Measurements from ENCODE around the gene PTBP1. TPM values are rescaled to one million over a fixed set of nuclear protein-coding genes. Genes with fewer than 3 reads are reported as not detected.

The PTBP1 gene
- total and polyA plus RNA-seq, 9 donors = 73.4 to 312 (median 215) TPM

DNA sequence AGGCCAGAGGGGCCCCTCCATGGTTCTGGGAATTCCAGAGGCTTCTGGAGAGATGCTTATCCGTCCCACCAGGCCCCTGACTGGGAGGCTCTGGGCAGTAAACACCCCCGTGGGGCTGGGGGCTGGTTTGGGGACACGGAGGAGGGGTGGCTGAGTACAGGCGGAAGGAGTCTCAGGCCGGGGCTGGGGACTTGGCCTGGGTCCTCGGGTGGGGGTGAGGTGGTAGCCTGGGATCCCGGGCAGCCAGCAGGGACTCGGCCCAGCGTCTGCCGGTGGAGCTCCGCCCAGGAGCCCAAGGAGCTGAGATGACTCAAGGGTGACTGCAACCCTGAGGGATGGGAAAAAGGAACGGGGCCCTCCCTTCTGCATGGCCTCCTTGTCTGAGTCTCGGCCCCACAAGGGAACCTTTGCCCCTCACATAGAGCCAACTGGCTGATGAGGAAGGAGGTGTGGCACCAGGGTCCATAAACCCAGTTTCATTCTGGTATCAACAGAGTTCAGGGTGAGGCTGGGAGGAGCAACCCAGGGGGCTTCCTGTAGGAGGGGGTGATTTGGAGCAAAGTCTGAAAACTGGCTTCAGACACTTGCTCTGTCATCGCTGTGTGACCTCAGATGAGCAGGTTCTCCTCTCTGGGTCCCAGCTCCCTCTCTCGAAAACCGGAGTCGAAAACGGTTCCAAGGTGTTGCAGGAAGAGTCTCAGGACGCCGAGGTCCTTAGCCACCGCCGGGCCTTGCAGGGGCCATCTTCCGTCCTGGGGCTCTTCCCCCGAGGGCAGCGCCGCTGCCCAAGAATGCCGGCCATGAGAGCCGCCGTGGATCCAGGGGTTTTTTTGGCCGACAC lies 45.5 kb upstream of the PTBP1 start:
- intact Hi-C loops (cut with DNase I) = loop anchor here in 1 of 4 donors (10.0 kb wide), 1 partner anchor 93 kb away; the partner anchor contains the start of gene PRTN3
- no peak for TF ChIP-seq EP300 (IDR thresholded peaks at IDR 0.05)
- TF ChIP-seq POLR2A (IDR thresholded peaks at IDR 0.05) = no peak
- TF ChIP-seq, protein P1, sequence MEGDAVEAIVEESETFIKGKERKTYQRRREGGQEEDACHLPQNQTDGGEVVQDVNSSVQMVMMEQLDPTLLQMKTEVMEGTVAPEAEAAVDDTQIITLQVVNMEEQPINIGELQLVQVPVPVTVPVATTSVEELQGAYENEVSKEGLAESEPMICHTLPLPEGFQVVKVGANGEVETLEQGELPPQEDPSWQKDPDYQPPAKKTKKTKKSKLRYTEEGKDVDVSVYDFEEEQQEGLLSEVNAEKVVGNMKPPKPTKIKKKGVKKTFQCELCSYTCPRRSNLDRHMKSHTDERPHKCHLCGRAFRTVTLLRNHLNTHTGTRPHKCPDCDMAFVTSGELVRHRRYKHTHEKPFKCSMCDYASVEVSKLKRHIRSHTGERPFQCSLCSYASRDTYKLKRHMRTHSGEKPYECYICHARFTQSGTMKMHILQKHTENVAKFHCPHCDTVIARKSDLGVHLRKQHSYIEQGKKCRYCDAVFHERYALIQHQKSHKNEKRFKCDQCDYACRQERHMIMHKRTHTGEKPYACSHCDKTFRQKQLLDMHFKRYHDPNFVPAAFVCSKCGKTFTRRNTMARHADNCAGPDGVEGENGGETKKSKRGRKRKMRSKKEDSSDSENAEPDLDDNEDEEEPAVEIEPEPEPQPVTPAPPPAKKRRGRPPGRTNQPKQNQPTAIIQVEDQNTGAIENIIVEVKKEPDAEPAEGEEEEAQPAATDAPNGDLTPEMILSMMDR (IDR thresholded peaks at IDR 0.05) = no peak
- peaks cover 5% of the 10 kb centered on the region for H3K4me1 ChIP-seq (ENCODE audit: insufficient read depth)
- no peaks in the 10 kb centered on the region for H3K27me3 ChIP-seq
- peaks cover 0 to 6% of the 10 kb centered on the region in 2 donors for H3K9me3 ChIP-seq
- no peak for DNase-seq
- WGBS, 3 donors = 58 to 62% (median 61%) methylated on average over 30 of the region's 30 CpGs
- H3K27ac ChIP-seq = peak overlapping the region in 1 of 2 donors; percentile 73
- H3K4me3 ChIP-seq = no peak overlapping the region
- no peaks in the 10 kb centered on the region for H3K36me3 ChIP-seq

GRCh38 chr19:752652-753517 lies 44.4 kb upstream of the PTBP1 start:
- peaks cover 5% of the 10 kb centered on the region for H3K4me1 ChIP-seq (ENCODE audit: insufficient read depth)
- intact Hi-C loops (cut with DNase I) = loop anchor here in 1 of 4 donors (10.0 kb wide), 1 partner anchor 92 kb away; the partner anchor contains the start of gene PRTN3
- DNase-seq = peak; percentile 76 to 85 (median 78)
- H3K27ac ChIP-seq = peak overlapping the region; percentile 61 to 73
- H3K4me3 ChIP-seq = no peak overlapping the region
- 11 to 14% (median 12%) methylated on average over 38 to 39 of the region's 39 CpGs for WGBS, 3 donors
- no peaks in the 10 kb centered on the region for H3K27me3 ChIP-seq
- H3K36me3 ChIP-seq = no peaks in the 10 kb centered on the region
- TF ChIP-seq, protein P1 (IDR thresholded peaks at IDR 0.05) = no peak
- TF ChIP-seq POLR2A (IDR thresholded peaks at IDR 0.05) = no peak
- no peak for TF ChIP-seq EP300 (IDR thresholded peaks at IDR 0.05)
- peaks cover 0 to 1% of the 10 kb centered on the region in 2 donors for H3K9me3 ChIP-seq

GRCh38 chr19:754530-754929 lies 42.7 kb upstream of the PTBP1 start:
- Histone ChIP-seq H3K4me1 (ENCODE audit: insufficient read depth) (peaks cover 5% of the 10 kb centered on the region), H3K36me3 (no peaks in the 10 kb centered on the region), H3K27ac (no peak overlapping the region), H3K27me3 (no peaks in the 10 kb centered on the region), H3K9me3 (no peaks in the 10 kb centered on the region), H3K4me3 (no peak overlapping the region)
- intact Hi-C loops (cut with DNase I) = loop anchor here in 1 of 4 donors (10.0 kb wide), 1 partner anchor 90 kb away; the partner anchor contains the start of gene PRTN3
- DNase-seq = no peak
- 92 to 94% (median 92%) methylated on average over 9 of the region's 9 CpGs for WGBS, 3 donors
- TF ChIP-seq POLR2A (IDR thresholded peaks at IDR 0.05) (no peak), EP300 (IDR thresholded peaks at IDR 0.05) (no peak)
- TF ChIP-seq, protein P1 (IDR thresholded peaks at IDR 0.05) = no peak

DNA sequence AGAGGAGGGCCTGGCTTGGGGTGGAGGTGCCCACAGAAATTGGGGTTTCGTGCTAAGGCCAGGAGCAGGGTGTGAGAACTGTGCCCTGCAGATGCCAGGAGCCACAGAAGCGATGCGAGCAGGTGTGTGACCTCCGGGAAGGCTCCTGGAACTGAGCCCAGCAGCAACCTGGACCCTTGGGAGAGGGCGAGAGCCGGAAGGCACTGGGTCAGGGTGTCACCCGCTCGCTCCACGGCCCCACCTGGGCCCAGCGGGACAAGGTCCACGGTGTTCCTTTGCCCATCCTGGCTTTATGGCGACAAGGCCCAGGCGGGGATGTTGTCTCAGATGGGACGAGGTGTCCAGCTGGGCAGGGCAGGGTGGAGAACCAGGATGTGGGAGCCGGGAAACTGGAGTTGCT lies 42.2 kb upstream of the PTBP1 start:
- peaks cover 5% of the 10 kb centered on the region for H3K4me1 ChIP-seq (ENCODE audit: insufficient read depth)
- WGBS, 3 donors = 82 to 91% (median 88%) methylated on average over 15 of the region's 15 CpGs
- H3K9me3 ChIP-seq = no peaks in the 10 kb centered on the region
- H3K4me3 ChIP-seq = no peak overlapping the region
- H3K27me3 ChIP-seq = no peaks in the 10 kb centered on the region
- intact Hi-C loops (cut with DNase I) = loop anchor here in 1 of 4 donors (10.0 kb wide), 1 partner anchor 90 kb away; the partner anchor contains the start of gene PRTN3
- no peak overlapping the region for H3K27ac ChIP-seq
- no peaks in the 10 kb centered on the region for H3K36me3 ChIP-seq
- TF ChIP-seq, protein P1 (IDR thresholded peaks at IDR 0.05) = no peak
- TF ChIP-seq POLR2A (IDR thresholded peaks at IDR 0.05) (no peak), EP300 (IDR thresholded peaks at IDR 0.05) (no peak)
- no peak for DNase-seq
